GM12891 (cell line): ENCODE data around the gene IL27RA.
"Not testable (repeated sequence)": the region's sequence is repeated elsewhere in the genome, so short reads cannot be mapped to it uniquely, and the experiment has no call there.

Source experiments
- PAX5 ChIP-seq: IDR thresholded peaks from 2 replicates; pipeline ENCODE4 v1.6.1; 2011; ENCODE audit warnings: low read length, moderate library complexity, mild to moderate bottlenecking; ENCODE audit not compliant: insufficient read depth, severe bottlenecking
- POLR2A ChIP-seq: IDR thresholded peaks from 2 replicates; pipeline ENCODE4 v1.6.1; 2011; ENCODE audit warnings: low read depth, low read length, control low read depth
- POLR2AphosphoS5 ChIP-seq: IDR thresholded peaks from 2 replicates; pipeline ENCODE4 v1.6.1; 2011; ENCODE audit warnings: low read depth, low read length, control low read depth
- POU2F2 ChIP-seq: IDR thresholded peaks from 2 replicates; pipeline ENCODE4 v1.6.1; 2011; ENCODE audit warnings: low read depth, mild to moderate bottlenecking, control low read depth, low read length, moderate library complexity
- TAF1 ChIP-seq: IDR thresholded peaks from 2 replicates; pipeline ENCODE4 v1.6.1; 2011; ENCODE audit warnings: low read depth, low read length, control low read depth

- not testable (repeated sequence) for TF ChIP-seq POLR2A, TAF1, POLR2AphosphoS5, PAX5, POU2F2
Observed at GRCh38 chr19:14035159-14035558, 3.6 kb downstream of the IL27RA start.
